ENCODE results near the gene RALGAPB.

- no peak for TF ChIP-seq CTCF (IDR thresholded peaks at IDR 0.05; ENCODE audit: low read depth, low read length)
- no peak for TF ChIP-seq POLR2A (IDR thresholded peaks at IDR 0.05; ENCODE audit: extremely low read depth, insufficient read length)
- TF ChIP-seq MAX (IDR thresholded peaks at IDR 0.05; ENCODE audit: low read depth, low read length) = no peak
Observed at GRCh38 chr20:38531021-38531420, 58.4 kb downstream of the RALGAPB start.

Measured in NB4 (cell line).